ENCODE data around the gene ANKRD52. TPM values are rescaled to one million over a fixed set of nuclear protein-coding genes. Genes with fewer than 3 reads are reported as not detected.
"Not testable (repeated sequence)": the region's sequence is repeated elsewhere in the genome, so short reads cannot be mapped to it uniquely, and the experiment has no call there.

Gene ANKRD52
- 15.1 and 15.7 TPM in 2 replicates for total RNA-seq (2014; rRNA removed; shearing (Covaris generic); ENCODE audit: low replicate concordance)

DNA sequence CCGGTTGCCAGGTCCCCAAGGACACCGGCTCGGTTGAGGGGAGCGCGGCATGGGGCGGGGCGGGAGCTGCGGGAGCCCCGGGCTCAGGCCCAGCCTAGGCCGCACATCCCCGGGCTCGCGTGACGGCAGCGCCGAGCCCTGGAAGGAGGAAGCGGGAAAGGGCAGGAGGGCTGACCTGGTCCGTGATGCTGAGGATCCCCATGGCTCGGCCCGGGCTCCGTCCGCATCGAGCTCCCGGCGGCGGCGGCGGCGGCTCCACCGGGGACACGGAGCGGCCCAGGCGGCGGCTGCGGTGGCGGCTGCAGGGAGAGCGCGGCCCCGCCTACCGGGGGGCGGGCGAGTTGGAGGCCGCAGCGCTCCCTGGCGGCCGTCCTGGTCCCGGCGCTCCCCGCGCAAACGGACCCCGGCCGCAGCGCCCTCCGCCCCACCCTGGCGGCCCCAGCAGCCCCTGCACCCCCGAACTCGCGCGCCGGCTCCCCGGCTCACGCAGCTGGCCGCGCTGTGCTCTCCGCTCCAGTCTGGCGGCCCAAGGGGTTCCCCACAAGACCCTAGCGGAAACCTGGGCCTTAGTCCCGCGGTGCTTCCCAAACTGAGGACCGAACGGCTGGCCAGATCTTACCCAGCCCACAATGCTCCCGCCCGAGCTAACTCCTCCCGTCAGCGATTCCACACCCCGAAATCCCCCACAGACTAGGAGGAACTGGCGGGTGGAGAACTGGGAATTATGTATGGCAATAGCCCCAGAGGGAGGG, at the start of gene ANKRD52:
Gene ANKRD52, minus strand, starts transcription at position 317 of the 752 bp plus-strand sequence. Its CDS starts 115 bp downstream, at position 202.
- in situ Hi-C loops (cut with HindIII; ENCODE audit: low pct_unique_long_range_greater_than_20kb, low sequenced_read_pairs) = no loop called here
- peak; percentile 83 for DNase-seq (ENCODE audit: low read depth)

DNA sequence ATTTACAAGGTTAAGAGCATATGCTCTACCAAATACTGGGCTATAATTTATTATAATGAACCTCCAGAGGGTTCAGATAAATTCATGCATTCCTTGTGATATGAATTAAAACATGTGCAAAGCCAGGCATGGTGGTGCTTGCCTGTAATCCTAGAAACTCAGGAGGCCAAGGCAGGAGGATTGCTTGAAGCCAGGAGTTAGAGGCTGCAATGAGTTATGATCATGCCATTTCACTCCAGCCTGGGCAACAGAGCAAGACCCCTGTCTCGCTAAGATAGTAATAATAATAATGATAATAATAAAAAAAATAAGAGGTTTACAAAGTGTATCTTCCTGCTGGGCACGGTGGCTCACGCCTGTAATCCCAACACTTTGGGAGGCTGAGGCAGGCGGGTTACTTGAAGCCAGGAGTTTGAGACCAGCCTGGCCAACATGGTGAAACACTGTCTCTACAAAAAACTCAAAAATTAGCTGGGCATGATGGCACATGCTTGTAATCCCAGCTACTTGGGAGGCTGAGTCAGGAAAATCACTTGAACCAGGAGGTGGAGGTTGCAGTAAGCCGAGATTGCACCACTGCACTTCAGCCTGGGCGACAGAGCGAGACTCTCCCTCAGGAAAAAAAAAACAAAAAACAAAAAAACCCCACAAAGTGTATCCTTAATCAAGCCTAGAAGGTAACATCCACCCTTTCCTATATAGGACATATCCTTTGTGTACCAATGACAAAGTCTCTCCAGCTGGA, 49.2 kb upstream of the ANKRD52 start:
- peak; percentile 45 for DNase-seq (ENCODE audit: low read depth)
- in situ Hi-C loops (cut with HindIII; ENCODE audit: low pct_unique_long_range_greater_than_20kb, low sequenced_read_pairs) = no loop called here

DNA sequence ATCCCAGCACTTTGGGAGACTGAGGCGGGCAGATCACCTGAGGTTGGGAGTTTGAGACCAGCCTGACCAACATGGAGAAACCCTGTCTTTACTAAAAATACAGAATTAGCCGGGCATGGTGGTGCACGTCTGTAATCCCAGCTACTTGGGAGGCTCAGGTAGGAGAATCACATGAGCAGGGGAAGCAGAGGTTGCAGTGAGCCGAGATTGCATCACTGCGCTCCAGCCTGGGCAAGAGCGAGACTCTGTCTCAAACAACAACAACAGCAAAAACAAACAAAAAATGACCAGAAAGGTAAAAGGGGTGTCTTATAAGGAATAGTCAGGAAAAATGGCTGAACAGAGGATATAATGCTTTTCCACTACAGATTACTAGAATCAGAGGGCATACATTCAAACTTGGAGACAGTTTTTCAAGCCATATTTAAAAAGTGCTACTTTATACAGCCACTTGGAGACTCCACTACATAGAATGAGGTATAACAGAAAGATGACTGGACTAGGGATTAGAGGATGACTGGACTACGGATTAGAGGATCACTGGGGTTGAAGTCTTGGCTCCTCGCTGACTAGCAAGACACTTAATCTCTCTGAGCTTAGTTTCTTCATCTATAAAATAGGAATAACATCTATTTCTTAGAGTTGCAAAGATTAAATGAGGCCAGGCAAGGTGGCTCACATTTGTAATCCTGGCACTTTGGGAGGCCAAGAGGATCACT, 46.8 kb upstream of the ANKRD52 start:
- in situ Hi-C loops (cut with HindIII; ENCODE audit: low pct_unique_long_range_greater_than_20kb, low sequenced_read_pairs) = no loop called here

DNA sequence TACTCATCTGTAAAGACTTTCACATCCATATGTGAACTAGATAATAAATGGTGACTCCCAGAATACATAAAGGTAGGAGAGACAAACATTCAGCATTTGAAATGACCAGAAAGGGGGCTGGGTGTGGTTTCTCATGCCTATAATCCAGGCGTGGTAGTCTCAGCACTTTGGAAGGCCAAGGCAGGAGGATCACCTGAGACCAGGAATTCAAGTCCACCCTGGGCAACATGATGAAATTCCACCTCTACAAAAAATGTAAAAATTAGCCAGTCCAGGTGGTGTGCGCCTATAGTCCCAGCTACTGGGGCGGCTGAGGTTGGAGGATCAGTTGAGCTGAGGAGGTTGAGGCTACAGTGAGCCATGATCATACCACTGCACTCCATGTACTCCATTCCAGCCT, 46.1 kb upstream of the ANKRD52 start:
- in situ Hi-C loops (cut with HindIII; ENCODE audit: low pct_unique_long_range_greater_than_20kb, low sequenced_read_pairs) = no loop called here
- no peak for DNase-seq (ENCODE audit: low read depth)

More for the DNA sequence above, 46.8 kb upstream of the ANKRD52 start:
- DNase-seq (ENCODE audit: low read depth) = no peak

DNA sequence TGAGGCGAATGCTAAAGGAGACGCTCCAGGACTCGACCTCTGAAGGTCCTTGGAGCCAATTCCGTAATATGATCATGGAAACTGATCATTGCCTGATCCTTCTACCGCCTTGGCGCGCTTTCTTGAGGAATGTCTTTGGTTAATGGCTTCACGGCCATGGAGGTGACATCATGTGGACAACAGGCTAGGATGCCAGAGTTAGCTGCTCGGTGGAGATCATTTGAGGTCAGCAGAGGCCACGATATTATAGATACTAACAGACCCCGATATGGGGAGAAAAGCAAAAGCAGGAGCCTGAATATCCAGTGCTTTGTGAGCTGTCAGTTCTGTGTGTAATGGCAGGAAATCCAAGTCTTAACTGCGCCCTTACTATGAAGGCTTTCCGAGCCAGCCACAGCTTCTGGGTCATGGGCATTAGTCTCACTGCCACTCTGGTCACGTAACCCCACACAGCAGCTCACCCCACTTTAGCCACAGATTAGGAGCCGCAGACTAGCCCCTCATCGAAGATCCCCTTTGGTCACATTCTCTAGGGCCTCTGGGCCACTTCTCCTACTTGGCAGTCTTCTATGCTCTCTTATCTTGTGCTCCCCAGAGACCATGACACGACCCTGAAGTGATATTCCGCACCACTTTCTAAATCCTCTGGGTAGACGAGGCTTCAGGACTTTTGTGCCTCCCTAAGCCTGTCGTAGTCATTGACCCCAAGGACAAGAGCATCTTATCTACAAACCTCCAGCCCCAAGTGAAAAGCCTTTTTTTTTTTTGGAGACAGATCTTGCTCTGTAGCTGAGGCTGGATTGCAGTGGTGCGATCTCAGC, 42.7 kb upstream of the ANKRD52 start:
- DNase-seq (ENCODE audit: low read depth) = no peak
- in situ Hi-C loops (cut with HindIII; ENCODE audit: low pct_unique_long_range_greater_than_20kb, low sequenced_read_pairs) = no loop called here

DNA sequence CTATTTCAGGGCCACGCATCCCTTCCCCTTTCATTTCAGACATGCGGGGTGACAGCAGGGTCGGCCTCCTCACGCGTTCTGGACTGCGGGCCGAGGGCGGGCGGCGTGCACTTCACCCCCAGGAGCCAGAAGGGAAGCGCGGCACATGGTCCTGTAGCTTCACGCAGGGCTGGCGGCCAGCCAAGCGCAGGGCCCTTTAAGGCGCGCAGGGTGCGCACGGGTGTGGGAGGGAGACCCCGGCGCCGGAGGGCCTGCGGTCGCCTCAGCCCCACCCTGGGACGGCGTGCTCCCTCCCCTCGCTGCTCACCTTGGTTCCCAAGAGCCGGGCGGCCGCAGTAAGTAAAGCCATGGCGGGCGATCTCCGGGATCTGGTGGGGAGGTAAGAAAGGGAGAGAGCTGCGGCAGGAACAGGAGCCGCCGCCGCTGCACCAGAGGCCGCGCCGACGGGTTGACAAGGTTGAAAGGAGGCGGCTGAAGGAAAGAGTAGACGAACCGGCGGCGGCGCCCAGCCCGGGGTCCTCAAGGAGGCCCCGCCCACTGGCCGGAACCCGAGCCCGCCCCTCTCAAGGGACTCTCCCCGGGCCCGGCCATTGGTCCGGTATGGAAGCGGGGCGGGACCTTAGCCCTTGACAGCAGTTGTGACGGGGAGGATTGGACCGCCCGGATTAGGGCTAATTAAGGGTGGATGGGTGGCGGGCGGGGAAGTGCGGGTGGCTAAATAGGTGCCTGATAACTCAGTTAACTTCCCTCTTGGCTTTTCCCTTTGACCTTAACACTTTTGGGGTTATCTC, 41.9 kb upstream of the ANKRD52 start, which contains the start of gene CS:
Gene CS, minus strand, starts transcription at position 478 of the 791 bp plus-strand sequence. Its CDS starts 129 bp downstream, at position 349.
- peak; percentile 99 for DNase-seq (ENCODE audit: low read depth)
- in situ Hi-C loops (cut with HindIII; ENCODE audit: low pct_unique_long_range_greater_than_20kb, low sequenced_read_pairs) = no loop called here

DNA sequence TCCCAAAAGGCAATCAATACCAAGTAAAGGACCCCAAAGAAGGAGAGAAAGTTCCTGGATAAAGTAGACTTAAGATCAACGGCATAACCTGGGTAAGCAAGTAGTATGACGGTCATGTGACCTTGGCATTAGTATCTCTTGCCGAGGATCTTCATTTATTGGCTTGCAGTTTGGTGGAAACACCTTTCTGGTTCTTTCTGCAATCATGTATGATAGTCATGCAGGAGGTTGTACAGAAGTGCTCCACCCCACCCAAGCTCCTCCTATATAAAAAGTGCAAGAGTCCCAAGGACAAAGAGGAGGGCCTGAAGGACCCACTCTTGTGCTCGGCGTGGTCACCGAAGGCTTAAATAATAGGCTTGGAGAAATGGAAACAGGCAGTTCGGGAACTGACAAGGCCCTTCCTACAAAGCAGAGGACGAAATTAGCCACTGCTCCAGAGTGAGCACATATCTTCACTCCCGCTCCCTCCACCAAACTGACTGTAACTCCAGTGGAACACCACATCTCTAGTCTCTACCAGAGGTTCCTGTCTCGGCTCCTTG, 41.2 kb upstream of the ANKRD52 start:
- no peak for DNase-seq (ENCODE audit: low read depth)
- in situ Hi-C loops (cut with HindIII; ENCODE audit: low pct_unique_long_range_greater_than_20kb, low sequenced_read_pairs) = no loop called here

DNA sequence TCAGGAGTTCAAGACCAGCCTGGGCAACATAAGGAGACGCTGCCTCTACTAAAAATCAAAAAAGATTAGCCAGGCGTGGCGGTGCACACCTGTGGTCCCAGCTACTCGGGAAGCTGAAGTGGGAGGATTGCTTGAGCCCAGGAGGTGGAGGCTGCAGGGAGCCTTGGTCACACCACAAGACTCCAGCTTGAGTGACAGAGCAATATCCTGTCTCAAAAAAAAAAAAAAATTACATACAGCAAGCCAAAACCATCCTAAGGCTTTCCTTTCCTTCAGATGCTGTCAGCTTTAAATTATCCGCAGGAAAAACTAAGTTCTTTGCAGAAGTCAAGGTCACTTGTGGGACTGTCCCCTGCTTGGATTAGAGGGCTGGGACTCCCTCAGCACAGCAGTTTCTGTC, 40.6 kb upstream of the ANKRD52 start:
- in situ Hi-C loops (cut with HindIII; ENCODE audit: low pct_unique_long_range_greater_than_20kb, low sequenced_read_pairs) = no loop called here
- DNase-seq (ENCODE audit: low read depth) = no peak

DNA sequence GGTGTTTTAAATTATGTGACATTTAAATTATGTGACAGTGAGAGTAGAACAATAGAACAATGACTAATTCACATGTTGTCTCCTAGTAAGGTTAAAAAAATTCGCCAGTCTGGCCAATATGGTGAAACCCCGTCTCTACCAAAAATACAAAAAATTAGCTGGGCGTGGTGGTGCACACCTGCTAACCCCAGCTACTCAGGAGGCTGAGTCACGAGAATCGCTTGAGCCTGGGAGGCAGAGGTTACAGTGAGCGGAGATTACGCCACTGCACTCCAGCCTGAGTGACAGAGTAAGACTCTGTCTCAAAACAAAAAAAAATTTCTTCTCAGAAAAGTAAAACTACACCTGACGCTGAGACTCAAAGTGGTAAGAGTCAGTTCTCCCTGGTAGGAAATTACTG, 39.2 kb upstream of the ANKRD52 start:
- no peak for DNase-seq (ENCODE audit: low read depth)
- in situ Hi-C loops (cut with HindIII; ENCODE audit: low pct_unique_long_range_greater_than_20kb, low sequenced_read_pairs) = no loop called here

DNA sequence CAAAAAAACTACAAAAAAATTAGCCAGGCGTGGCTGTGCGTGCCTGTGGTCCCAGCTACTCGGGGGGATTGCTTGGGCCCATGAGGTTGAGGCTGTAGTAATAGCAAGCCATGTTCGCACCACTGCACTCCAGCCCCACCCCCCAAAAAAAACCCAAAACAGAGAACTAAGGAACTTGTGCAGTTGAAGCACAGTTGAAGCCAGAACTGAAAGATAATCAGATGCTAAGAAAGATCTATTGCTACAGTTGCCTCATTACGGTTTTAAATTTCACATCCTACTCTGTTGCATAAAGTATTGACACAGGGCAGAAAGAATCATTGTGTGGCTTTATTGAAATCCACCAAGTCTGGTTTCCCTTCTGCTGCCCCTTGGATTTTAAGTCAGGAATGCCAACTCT, 38.1 kb upstream of the ANKRD52 start:
- in situ Hi-C loops (cut with HindIII; ENCODE audit: low pct_unique_long_range_greater_than_20kb, low sequenced_read_pairs) = no loop called here
- DNase-seq (ENCODE audit: low read depth) = no peak

DNA sequence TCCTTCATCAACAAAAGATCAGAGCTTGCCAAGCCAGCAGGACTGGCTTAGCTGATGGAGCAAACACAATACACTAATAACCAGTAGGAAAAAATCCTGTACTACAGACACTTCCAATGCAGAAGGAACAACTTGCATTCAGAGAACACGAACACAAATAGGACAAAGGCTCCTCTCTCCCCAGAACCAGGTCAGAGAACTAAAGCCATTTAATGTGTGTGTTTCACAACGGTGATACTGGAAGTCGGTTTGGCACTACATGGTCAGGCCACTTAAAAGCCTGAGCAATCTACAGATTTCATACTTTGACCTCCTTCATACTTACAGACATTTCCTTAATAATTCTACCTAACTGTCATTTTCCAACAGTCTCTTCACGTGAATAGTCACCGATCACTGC, 35.6 kb upstream of the ANKRD52 start:
- DNase-seq (ENCODE audit: low read depth) = no peak
- in situ Hi-C loops (cut with HindIII; ENCODE audit: low pct_unique_long_range_greater_than_20kb, low sequenced_read_pairs) = no loop called here

DNA sequence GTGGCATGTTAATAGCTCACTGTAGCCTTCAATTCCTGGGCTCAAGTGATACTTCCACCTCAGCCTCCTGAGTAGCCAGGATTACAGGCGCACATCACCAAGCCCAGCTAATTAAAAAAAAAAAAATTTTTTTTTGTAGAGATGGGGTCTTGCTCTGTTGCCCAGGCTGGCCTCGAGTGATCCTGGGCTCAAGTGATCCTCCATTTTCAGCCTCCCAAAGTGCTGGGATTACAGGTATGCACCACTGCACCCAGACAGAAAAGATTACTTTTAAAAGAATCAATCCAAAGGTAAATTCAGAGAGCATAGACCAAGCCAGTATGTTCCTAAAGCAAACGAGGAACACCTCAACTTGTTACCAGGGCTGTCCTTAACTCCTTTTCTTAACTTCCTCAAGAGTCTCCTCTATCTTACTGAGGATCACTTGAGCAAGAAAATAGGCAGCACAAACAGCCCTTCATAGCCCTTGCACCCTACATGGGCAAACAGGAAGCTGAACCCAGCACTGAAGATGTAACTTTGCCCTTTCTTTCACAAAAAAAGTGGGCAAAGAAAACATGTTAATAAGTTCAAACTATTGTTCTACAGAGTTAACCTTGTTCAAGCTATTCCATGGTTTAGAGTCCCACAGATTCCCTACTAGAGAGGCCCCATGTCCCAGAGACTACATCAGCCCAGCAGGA, 30.7 kb upstream of the ANKRD52 start:
- DNase-seq (ENCODE audit: low read depth) = no peak
- in situ Hi-C loops (cut with HindIII; ENCODE audit: low pct_unique_long_range_greater_than_20kb, low sequenced_read_pairs) = no loop called here

DNA sequence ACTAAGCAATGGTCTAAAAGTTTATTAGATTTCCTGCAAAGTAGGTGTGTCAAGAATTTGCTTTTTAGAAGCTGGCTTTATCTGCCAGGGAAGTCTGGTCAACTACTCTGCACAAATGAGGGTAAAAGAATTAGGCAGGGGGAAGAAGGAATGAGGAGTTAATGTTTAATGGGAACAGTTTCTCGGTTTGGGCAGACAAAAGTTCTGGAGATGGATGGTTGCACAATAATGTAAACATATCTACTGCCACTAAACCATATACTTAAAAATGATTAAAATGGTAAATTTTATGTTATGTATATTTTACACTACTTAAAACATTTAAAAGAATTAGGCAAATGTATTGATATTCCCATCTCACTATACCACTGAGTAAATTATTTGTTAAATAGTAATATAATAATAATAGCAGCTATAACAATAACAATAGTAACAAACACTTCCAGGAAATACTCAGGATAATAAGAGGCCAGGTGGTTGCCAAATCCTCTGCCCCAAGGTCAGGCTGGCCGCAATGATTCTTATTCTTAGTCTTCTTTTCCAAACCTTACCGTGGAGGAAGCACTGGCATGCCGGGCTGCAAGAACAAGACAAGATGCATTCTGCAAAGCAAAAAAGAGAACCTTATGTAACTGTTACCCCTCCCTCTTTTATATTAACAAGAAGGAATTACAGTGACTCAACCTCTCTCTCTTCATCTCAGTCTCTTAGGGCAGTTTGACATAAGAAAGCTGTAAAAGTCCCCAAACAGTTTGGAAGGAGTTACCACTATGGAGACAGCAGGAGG, 28.1 kb upstream of the ANKRD52 start:
- in situ Hi-C loops (cut with HindIII; ENCODE audit: low pct_unique_long_range_greater_than_20kb, low sequenced_read_pairs) = no loop called here

DNA sequence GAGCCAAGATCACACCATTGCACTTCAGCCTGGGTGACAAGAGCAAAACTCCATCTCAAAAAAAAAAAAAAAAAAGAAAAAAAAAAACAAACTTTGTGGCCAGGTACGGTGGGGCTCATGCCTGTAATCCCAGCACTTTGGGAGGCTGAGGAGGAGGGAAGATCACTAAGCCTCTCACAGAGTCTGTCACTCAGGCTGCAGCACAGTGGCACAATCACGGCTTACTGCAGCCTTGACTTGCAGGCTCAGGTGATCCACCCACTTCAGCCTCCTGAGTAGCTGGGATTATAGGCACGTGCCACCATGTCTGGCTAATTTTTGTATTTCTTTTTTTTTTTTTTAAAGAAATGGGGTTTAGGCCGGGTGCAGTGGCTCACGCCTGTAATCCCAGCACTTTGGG, 26.1 kb upstream of the ANKRD52 start:
- DNase-seq (ENCODE audit: low read depth); in situ Hi-C loops (cut with HindIII; ENCODE audit: low pct_unique_long_range_greater_than_20kb, low sequenced_read_pairs): not testable (repeated sequence)

More for the DNA sequence above, 28.1 kb upstream of the ANKRD52 start:
- DNase-seq (ENCODE audit: low read depth) = peak; percentile 22

DNA sequence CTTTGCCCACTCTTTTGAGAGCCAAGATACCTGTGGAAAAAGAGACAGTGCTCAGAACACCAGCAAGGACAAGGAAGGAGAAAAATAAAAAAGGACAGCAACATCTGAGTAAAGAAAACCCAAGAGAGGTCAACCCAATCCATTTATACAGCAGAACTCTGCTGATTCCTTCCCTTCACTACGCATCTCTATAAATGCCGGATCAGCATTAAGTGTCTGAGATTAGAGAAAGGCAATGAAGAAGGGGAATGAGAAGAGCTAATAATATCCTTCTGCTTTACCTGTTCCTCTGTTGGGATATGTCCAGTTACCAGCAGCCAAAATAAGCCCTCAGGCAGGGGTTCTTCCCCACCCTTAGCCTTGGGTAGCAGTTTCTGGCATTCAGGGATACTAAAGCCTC, 24.4 kb upstream of the ANKRD52 start:
- in situ Hi-C loops (cut with HindIII; ENCODE audit: low pct_unique_long_range_greater_than_20kb, low sequenced_read_pairs) = no loop called here

DNA sequence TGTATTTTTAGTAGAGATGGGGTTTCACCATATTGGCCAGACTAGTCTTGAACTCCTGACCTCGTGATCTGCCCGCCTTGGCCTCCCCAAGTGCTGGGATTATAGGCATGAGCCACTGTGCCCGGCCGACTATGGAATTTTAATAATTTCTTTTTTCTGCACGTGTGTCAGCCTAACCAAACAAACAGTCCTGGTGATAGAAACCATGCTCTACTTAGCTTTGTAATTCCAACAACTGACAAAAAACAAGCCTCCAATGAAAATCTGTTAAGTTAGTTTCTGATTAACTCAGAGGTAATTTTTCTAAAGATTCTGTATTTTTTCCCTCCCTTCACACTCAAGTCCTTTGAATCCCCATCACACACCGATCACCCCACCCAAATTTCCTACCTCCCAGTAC, 23.8 kb upstream of the ANKRD52 start:
- DNase-seq (ENCODE audit: low read depth) = no peak
- in situ Hi-C loops (cut with HindIII; ENCODE audit: low pct_unique_long_range_greater_than_20kb, low sequenced_read_pairs) = no loop called here

More for the DNA sequence above, 24.4 kb upstream of the ANKRD52 start:
- no peak for DNase-seq (ENCODE audit: low read depth)

All from Caki2 (cell line).